ENCODE results near the gene TMX2.
A peak's percentile ranks its signal among the peaks of the same experiment; 100 is the strongest.

Gene TMX2

DNA sequence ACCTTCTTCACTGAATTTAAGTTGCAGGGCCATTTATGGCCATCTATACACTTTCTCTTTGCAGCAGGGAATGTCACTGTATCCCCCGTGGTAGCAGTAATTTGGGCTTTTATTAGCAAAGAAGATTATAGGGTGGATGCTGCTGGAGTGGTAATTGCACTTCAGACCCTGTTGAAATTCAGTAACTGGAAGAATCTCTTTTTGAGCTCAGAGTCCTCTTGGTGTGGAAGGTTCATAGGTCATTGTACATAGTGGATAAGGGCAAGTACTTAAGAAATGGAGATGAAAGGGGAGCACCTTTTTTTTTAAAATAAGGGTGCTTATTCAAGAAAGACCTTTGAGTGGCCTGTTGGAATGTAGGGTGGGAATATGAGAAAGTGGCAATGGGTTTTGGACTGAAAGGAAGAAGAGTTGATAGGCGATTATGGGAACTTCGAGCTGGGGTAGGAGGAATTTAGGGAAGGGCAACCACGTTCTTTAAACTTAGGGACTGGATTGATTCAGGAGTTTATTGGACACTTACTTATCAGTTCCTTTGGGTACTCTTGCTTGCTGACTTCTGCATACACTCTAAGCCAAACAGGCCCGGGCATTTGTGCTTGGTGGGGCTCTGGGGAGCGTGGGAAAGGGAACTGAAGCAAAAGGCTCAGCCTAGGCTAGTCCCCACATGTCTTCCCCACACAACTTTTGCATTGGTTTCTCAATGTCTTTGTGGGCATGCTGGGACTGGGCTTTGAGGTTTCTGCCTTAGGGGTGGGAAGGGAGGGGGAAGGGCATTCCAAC, 75.7 kb downstream of the TMX2 start:
- TF ChIP-seq POLR2A (IDR thresholded peaks at IDR 0.05; ENCODE audit: low read depth, low read length): no peak
- TF ChIP-seq TAF1 (IDR thresholded peaks at IDR 0.05; ENCODE audit: borderline replicate concordance, low read depth, low read length): no peak
- TF ChIP-seq POLR2AphosphoS5 (IDR thresholded peaks at IDR 0.05; ENCODE audit: low read depth, low read length): no peak
- FAIRE-seq: peak; percentile 81
- peak; percentile 28 for DNase-seq (ENCODE audit: insufficient read length)

DNA sequence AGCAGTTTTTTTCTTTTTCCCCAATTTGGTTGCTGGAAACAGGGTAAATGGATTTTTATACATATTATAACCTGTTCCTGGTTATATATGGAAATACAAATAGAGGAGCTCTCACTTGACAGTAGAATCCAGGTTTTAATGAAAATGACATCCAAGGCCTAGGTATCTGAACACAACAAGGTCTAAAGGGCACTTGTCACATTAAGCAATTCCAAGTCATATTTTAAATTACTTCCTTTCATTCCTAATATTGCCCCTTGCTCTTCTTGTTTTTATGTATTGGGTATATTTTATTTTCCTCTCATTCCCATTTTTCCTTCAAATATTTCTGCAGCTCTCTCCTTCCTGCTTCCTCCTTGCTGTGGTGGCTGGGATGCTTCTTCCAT, 76.3 kb downstream of the TMX2 start:
- DNase-seq (ENCODE audit: insufficient read length): no peak
- TF ChIP-seq POLR2AphosphoS5 (IDR thresholded peaks at IDR 0.05; ENCODE audit: low read depth, low read length) (no peak), TAF1 (IDR thresholded peaks at IDR 0.05; ENCODE audit: borderline replicate concordance, low read depth, low read length) (no peak), POLR2A (IDR thresholded peaks at IDR 0.05; ENCODE audit: low read depth, low read length) (no peak)
- no peak for FAIRE-seq

Data from GM12892 (cell line).